Endothelial cell (in vitro differentiated cells): ENCODE measurements around the gene SRRM3. TPM values are rescaled to one million over a fixed set of nuclear protein-coding genes. Genes with fewer than 3 reads are reported as not detected.
A peak's percentile ranks its signal among the peaks of the same experiment; 100 is the strongest.

Experiments
- DNase-seq: peaks from one replicate; pipeline ENCODE4 v3.0.0; 2021; ENCODE audit warnings: low spot score
- H3K27ac Mint-ChIP-seq: one replicate; pipeline ENCODE4 v1.8.0; 2021; ENCODE audit warnings: mixed read lengths, inconsistent platforms; ENCODE audit not compliant: unreplicated experiment
- H3K27me3 Mint-ChIP-seq: one replicate; pipeline ENCODE4 v1.8.0; 2021; ENCODE audit warnings: mild to moderate bottlenecking, moderate library complexity, mixed read lengths, inconsistent platforms; ENCODE audit not compliant: unreplicated experiment
- H3K36me3 Mint-ChIP-seq: one replicate; pipeline ENCODE4 v1.8.0; 2021; ENCODE audit warnings: mild to moderate bottlenecking, low read depth, mixed read lengths, inconsistent platforms; ENCODE audit not compliant: unreplicated experiment
- H3K4me1 Mint-ChIP-seq: one replicate; pipeline ENCODE4 v1.8.0; 2021; ENCODE audit warnings: mild to moderate bottlenecking, mixed read lengths, inconsistent platforms; ENCODE audit not compliant: unreplicated experiment
- H3K4me3 Mint-ChIP-seq: one replicate; pipeline ENCODE4 v1.8.0; 2021; ENCODE audit warnings: mild to moderate bottlenecking, mixed read lengths, inconsistent platforms; ENCODE audit not compliant: unreplicated experiment
- H3K9me3 Mint-ChIP-seq: one replicate; pipeline ENCODE4 v1.8.0; 2021; ENCODE audit warnings: mixed read lengths, inconsistent platforms; ENCODE audit not compliant: unreplicated experiment
- total RNA-seq: library from RNA; stranded (reverse); fragmentation: NEBNext Ultra II Directional; extraction: Animal tissue kit (Norgen Biotek cat#: 25700); gene quantifications from one replicate; pipeline ENCODE4 v1.2.1, GENCODE V29; 2021; ENCODE audit not compliant: unreplicated experiment
- TF ChIP-seq, protein P1 (sequence below): fragments of 200-600 bp; sonication (generic); IDR thresholded peaks from one replicate; pipeline ENCODE4 v1.5.0; 2021; ENCODE audit warnings: antibody characterized with exemption; ENCODE audit not compliant: unreplicated experiment

Gene SRRM3
- total RNA-seq, 1 donor from 2014 or later, result 27.1 TPM

DNA sequence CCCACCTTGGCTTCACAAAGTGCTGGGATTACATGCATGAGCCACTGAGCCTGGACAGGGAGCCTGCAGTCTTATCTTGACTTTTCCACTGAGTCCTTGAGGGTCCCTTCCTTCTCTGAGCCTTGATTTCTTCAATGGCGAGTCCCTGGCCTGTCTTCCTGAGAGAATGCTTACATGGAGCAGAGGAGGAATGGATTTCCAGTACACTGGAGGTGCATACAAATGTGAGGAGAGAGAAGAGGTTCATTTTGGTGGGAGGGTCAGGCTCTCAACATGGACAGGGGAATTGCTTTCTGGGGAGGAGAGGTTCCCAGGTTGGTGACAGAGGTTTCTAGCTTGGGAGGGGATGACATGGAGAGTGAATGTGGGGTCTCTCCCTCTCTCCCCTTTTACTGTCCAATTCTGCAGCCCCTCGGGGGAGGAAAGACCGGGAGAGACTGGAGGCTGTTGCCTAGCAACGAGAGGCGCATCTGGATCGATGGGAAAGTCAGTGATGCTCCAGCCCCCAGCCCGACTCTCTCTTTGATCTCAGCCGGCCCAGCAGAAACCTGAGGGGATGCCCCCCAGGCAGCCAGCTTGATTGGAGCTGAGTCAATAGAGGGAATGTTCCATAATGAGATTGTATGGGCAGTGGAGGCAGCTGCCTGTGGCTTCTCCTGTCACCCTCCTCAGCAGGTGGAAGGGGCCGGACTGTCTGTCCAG is 14.8 kb downstream of the SRRM3 start:
- Mint-ChIP-seq H3K27me3 (peaks cover 1% of the 10 kb centered on the region), H3K4me1 (no peaks in the 10 kb centered on the region), H3K36me3 (no peaks in the 10 kb centered on the region), H3K4me3 (no peak overlapping the region), H3K9me3 (no peaks in the 10 kb centered on the region), H3K27ac (no peak overlapping the region)
- TF ChIP-seq, protein P1, sequence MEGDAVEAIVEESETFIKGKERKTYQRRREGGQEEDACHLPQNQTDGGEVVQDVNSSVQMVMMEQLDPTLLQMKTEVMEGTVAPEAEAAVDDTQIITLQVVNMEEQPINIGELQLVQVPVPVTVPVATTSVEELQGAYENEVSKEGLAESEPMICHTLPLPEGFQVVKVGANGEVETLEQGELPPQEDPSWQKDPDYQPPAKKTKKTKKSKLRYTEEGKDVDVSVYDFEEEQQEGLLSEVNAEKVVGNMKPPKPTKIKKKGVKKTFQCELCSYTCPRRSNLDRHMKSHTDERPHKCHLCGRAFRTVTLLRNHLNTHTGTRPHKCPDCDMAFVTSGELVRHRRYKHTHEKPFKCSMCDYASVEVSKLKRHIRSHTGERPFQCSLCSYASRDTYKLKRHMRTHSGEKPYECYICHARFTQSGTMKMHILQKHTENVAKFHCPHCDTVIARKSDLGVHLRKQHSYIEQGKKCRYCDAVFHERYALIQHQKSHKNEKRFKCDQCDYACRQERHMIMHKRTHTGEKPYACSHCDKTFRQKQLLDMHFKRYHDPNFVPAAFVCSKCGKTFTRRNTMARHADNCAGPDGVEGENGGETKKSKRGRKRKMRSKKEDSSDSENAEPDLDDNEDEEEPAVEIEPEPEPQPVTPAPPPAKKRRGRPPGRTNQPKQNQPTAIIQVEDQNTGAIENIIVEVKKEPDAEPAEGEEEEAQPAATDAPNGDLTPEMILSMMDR, result no peak
- no peak for DNase-seq

DNA sequence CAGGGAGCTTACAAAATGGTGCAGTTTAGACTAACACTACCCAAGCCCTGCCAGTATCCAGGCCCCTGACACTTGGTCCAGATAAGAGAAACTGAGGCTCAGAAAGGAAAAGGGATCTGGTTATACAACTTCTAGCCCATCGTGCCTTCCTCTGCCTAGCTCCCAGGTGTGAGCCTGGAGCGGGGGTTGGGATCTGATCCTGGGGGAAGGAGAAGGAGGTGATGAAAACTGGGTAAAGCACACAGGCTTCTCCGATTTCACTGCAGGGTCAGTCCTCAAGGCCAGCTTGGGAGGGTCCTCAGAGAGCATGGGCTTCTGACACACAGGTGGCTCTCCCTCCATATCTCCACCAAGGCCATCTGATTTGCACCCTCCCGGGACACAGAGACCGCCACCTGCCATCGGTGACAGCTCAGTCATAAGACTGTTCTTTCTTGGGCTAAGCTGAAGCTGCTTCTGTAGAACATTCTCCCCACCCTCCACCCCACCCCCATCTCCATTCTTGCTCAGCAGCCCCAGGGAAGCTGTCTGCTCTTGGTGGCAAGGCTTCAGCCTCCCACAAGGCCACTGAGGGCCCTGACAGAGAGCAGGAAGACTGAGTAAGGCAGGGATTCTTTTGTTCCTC is 16.4 kb downstream of the SRRM3 start:
- Mint-ChIP-seq H3K36me3 (no peaks in the 10 kb centered on the region), H3K4me3 (no peak overlapping the region), H3K4me1 (peaks cover 3% of the 10 kb centered on the region), H3K9me3 (no peaks in the 10 kb centered on the region), H3K27ac (no peak overlapping the region), H3K27me3 (peaks cover 3% of the 10 kb centered on the region)
- TF ChIP-seq, protein P1, result no peak
- DNase-seq, result no peak

DNA sequence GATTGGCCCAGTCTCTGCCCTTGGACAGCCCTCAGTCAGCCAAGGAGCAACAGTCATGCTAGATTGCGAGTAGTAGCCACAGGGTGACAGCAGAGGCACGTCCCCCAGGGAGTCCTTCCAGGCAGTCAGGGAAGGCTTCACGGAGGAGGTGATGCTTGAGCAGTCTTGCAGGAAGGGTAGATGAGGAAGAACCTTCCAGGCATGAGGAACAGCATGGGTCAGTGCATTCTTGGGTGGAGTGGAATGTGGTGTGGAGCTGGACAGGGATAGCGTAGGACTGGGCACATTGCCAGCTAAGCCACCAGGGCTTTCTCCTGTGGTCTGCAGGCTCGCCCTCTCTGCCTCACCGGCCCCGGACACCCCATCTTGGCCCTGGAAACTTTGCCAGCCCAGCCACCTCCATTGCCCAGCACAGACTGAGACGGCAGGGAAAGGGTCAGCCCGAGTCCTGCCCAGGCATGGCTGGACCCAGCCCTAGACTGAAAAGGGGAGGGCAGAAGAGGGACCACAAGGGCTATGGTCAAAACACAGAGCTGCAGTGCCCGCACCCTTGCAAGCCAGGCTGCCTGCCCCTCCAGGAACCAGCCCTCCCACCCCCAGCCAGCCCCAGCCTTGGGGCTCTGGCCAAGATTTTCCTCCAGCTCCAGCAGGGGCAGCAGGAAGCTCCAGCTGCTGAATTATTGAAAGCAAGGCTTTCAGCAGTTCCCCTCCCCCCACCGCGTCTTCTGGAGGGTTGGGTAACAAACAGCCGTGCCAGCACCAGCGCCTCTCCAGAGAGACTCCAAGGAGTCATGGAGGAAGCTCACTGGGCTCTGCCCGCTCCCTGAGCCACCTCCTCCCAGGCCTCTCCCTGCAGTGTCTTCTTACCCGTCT is 18.7 kb downstream of the SRRM3 start:
- Mint-ChIP-seq H3K4me1 (peaks cover 5% of the 10 kb centered on the region), H3K27ac (peak overlapping the region; percentile 70), H3K9me3 (no peaks in the 10 kb centered on the region), H3K36me3 (no peaks in the 10 kb centered on the region), H3K4me3 (no peak overlapping the region), H3K27me3 (peaks cover 3% of the 10 kb centered on the region)
- TF ChIP-seq, protein P1, result no peak
- DNase-seq, result peak; percentile 46

DNA sequence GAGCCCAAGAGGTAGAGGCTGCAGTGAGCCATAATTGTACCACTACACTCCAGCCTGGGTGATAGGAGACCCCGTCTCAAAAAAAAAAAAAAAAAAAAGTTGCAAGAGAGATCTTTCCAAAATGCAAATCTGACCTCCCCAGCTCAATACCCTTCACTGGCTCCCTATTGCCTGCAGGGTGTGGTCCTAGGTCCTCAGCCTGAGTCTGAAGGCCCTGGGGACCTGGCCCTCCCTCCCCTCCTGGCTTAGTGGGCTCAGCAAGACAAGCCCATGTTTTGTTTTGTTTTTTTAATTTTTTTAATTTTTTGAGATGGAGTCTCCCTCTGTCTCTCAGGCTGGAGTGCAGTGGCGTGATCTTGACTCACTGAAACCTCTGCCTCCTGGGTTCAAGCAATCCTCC is 20.6 kb downstream of the SRRM3 start:
- Mint-ChIP-seq H3K27me3 (peaks cover 2% of the 10 kb centered on the region), H3K4me3 (no peak overlapping the region)
- TF ChIP-seq, protein P1, result no peak

More for the DNA sequence above, 20.6 kb downstream of the SRRM3 start:
- DNase-seq, result no peak
- Mint-ChIP-seq H3K9me3 (no peaks in the 10 kb centered on the region), H3K36me3 (no peaks in the 10 kb centered on the region), H3K27ac (no peak overlapping the region), H3K4me1 (peaks cover 5% of the 10 kb centered on the region)
